Lower lobe of right lung (tissue), 2 donors: ENCODE data around the gene OGDH. TPM values are rescaled to one million over a fixed set of nuclear protein-coding genes. Genes with fewer than 3 reads are reported as not detected.
A peak's percentile ranks its signal among the peaks of the same experiment; 100 is the strongest.

Source experiments
- ATAC-seq, 2 donors: fragments of 200-7000 bp; cut with Tn5 transposase; one replicate each; pipeline ENCODE4 v1.9.1; 2020 to 2022; ENCODE audit warnings: mild to moderate bottlenecking in 2 of 2, moderate library complexity in 2 of 2
- DNase-seq: peaks from one replicate; pipeline ENCODE4 v3.0.0-alpha.2; 2020
- H3K27ac ChIP-seq: fragments of 200-600 bp; one replicate; pipeline ENCODE4 v1.8.0; 2022
- H3K27me3 ChIP-seq: fragments of 200-600 bp; one replicate; pipeline ENCODE4 v1.8.0; 2022; ENCODE audit warnings: low read depth
- H3K36me3 ChIP-seq: fragments of 200-600 bp; one replicate; pipeline ENCODE4 v1.8.0; 2022; ENCODE audit warnings: mild to moderate bottlenecking
- H3K4me1 ChIP-seq: fragments of 200-600 bp; one replicate; pipeline ENCODE4 v1.8.0; 2022
- H3K4me3 ChIP-seq: fragments of 200-600 bp; one replicate; pipeline ENCODE4 v1.8.0; 2022; ENCODE audit warnings: mild to moderate bottlenecking
- H3K9me3 ChIP-seq: fragments of 200-600 bp; one replicate; pipeline ENCODE4 v1.8.0; 2022
- CTCF ChIP-seq: fragments of 200-600 bp; IDR thresholded peaks from one replicate; pipeline ENCODE4 v1.8.0; 2022; ENCODE audit warnings: antibody characterized with exemption, mild to moderate bottlenecking
- intact Hi-C: fragments of 100-400 bp; cut with DNase I; formaldehyde crosslinking; loops from one replicate; pipeline ENCODE4 v1.11.0; 2022
- total RNA-seq: library from RNA; stranded (reverse); fragmentation: NEBNext Ultra II Directional; extraction: Animal tissue kit (Norgen Biotek cat#: 25700); gene quantifications from one replicate; pipeline ENCODE4 v1.2.1, GENCODE V29; 2021
- donor health status: DM: no; HTN: yes; CAD: no; lungs with severe emphysema.

Gene OGDH
- total RNA-seq, 1 donor from 2014 or later, result 132 TPM

GRCh38 chr7:44622342-44623151 lies 16.1 kb downstream of the OGDH start:
- peaks cover 25% of the 10 kb centered on the region for H3K36me3 ChIP-seq
- peak overlapping the region; percentile 50 for H3K27ac ChIP-seq
- peaks cover 80% of the 10 kb centered on the region for H3K4me1 ChIP-seq
- DNase-seq, result no peak
- intact Hi-C loops, result no loop called here
- H3K27me3 ChIP-seq, result no peaks in the 10 kb centered on the region
- no peak for TF ChIP-seq CTCF
- H3K9me3 ChIP-seq, result no peaks in the 10 kb centered on the region
- peak; percentile 49 to 56 for ATAC-seq
- no peak overlapping the region for H3K4me3 ChIP-seq

- H3K36me3 ChIP-seq, result peaks cover 28% of the 10 kb centered on the region
- no peak overlapping the region for H3K4me3 ChIP-seq
- ATAC-seq (no peak), DNase-seq (no peak)
- no peak for TF ChIP-seq CTCF
- H3K27ac ChIP-seq, result no peak overlapping the region
- no peaks in the 10 kb centered on the region for H3K27me3 ChIP-seq
- peaks cover 67% of the 10 kb centered on the region for H3K4me1 ChIP-seq
- intact Hi-C loops, result no loop called here
- no peaks in the 10 kb centered on the region for H3K9me3 ChIP-seq
Measured at GRCh38 chr7:44624318-44624717, 17.9 kb downstream of the OGDH start.

- DNase-seq, result no peak
- no peak for TF ChIP-seq CTCF
- ATAC-seq, result peak in 1 of 2 donors; percentile 34
- Histone ChIP-seq H3K4me3 (no peak overlapping the region), H3K36me3 (peaks cover 30% of the 10 kb centered on the region), H3K4me1 (peaks cover 70% of the 10 kb centered on the region), H3K27ac (no peak overlapping the region), H3K27me3 (no peaks in the 10 kb centered on the region), H3K9me3 (no peaks in the 10 kb centered on the region)
- intact Hi-C loops, result no loop called here
Measured at GRCh38 chr7:44625526-44626471, 19.4 kb downstream of the OGDH start.

GRCh38 chr7:44626620-44627019 lies 20.2 kb downstream of the OGDH start:
- DNase-seq (no peak), ATAC-seq (no peak)
- Histone ChIP-seq H3K36me3 (peaks cover 30% of the 10 kb centered on the region), H3K4me1 (peaks cover 73% of the 10 kb centered on the region), H3K9me3 (no peaks in the 10 kb centered on the region), H3K4me3 (no peak overlapping the region), H3K27ac (no peak overlapping the region), H3K27me3 (no peaks in the 10 kb centered on the region)
- TF ChIP-seq CTCF, result no peak
- intact Hi-C loops, result no loop called here

- Histone ChIP-seq H3K4me1 (peaks cover 80% of the 10 kb centered on the region), H3K36me3 (peaks cover 22% of the 10 kb centered on the region), H3K9me3 (no peaks in the 10 kb centered on the region), H3K4me3 (no peak overlapping the region), H3K27ac (peak overlapping the region; percentile 67), H3K27me3 (no peaks in the 10 kb centered on the region)
- TF ChIP-seq CTCF, result no peak
- no peak for DNase-seq
- peak; percentile 60 to 73 for ATAC-seq
- intact Hi-C loops, result no loop called here
Measured at GRCh38 chr7:44629829-44630522, 23.5 kb downstream of the OGDH start.
